Progenitor cell of endocrine pancreas (in vitro differentiated cells): ENCODE measurements around the gene WDR46. TPM values are rescaled to one million over a fixed set of nuclear protein-coding genes. Genes with fewer than 3 reads are reported as not detected.
"Not testable (repeated sequence)": the region's sequence is repeated elsewhere in the genome, so short reads cannot be mapped to it uniquely, and the experiment has no call there.

Source experiments
- DNase-seq: peaks from one replicate; pipeline ENCODE4 v3.0.0; 2021; ENCODE audit warnings: low spot score; ENCODE audit not compliant: unreplicated experiment
- H3K27ac Mint-ChIP-seq: 2 replicates; pipeline ENCODE4 v1.8.0; 2021; ENCODE audit warnings: mild to moderate bottlenecking, moderate library complexity, mixed read lengths
- H3K27me3 Mint-ChIP-seq: 2 replicates; pipeline ENCODE4 v1.8.0; 2021; ENCODE audit warnings: mixed read lengths
- H3K36me3 Mint-ChIP-seq: 2 replicates; pipeline ENCODE4 v1.8.0; 2022; ENCODE audit warnings: mixed read lengths; ENCODE audit not compliant: insufficient read depth
- H3K4me1 Mint-ChIP-seq: 2 replicates; pipeline ENCODE4 v1.8.0; 2021; ENCODE audit warnings: low read depth, mixed read lengths
- H3K4me3 Mint-ChIP-seq: 2 replicates; pipeline ENCODE4 v1.8.0; 2021; ENCODE audit warnings: low read depth, mild to moderate bottlenecking, moderate library complexity, mixed read lengths
- H3K9me3 Mint-ChIP-seq: 2 replicates; pipeline ENCODE4 v1.8.0; 2021; ENCODE audit warnings: low read depth, mixed read lengths
- CTCF ChIP-seq: fragments of 200-600 bp; sonication (generic); IDR thresholded peaks from one replicate; pipeline ENCODE4 v1.5.0; 2021; ENCODE audit warnings: antibody characterized with exemption, mild to moderate bottlenecking; ENCODE audit not compliant: unreplicated experiment
- total RNA-seq: library from RNA; stranded (reverse); gene quantifications from 2 replicates; pipeline ENCODE4 v1.2.1, GENCODE V29; 2021

WDR46 gene
- total RNA-seq, 1 donor from 2014 or later: 47.5 TPM

- TF ChIP-seq CTCF: no peak
- H3K36me3 Mint-ChIP-seq: peaks cover 11% of the 10 kb centered on the region
- no peak for DNase-seq
- no peaks in the 10 kb centered on the region for H3K27me3 Mint-ChIP-seq
- no peaks in the 10 kb centered on the region for H3K9me3 Mint-ChIP-seq
- H3K27ac Mint-ChIP-seq: peak overlapping the region; percentile 95
- H3K4me1 Mint-ChIP-seq: peaks cover 25% of the 10 kb centered on the region
- H3K4me3 Mint-ChIP-seq: peak overlapping the region; percentile 97
Observed at GRCh38 chr6:33289784-33290315, 811 bp upstream of the WDR46 start.

- peaks cover 10% of the 10 kb centered on the region for H3K36me3 Mint-ChIP-seq
- peak overlapping the region; percentile 95 for H3K27ac Mint-ChIP-seq
- H3K27me3 Mint-ChIP-seq: no peaks in the 10 kb centered on the region
- no peak for DNase-seq
- peak overlapping the region; percentile 97 for H3K4me3 Mint-ChIP-seq
- peaks cover 25% of the 10 kb centered on the region for H3K4me1 Mint-ChIP-seq
- no peak for TF ChIP-seq CTCF
- no peaks in the 10 kb centered on the region for H3K9me3 Mint-ChIP-seq
Observed at GRCh38 chr6:33288141-33288920, 708 bp downstream of the WDR46 start.

- Mint-ChIP-seq H3K36me3 (peaks cover 12% of the 10 kb centered on the region), H3K27me3 (no peaks in the 10 kb centered on the region), H3K27ac (no peak overlapping the region), H3K4me1 (peaks cover 25% of the 10 kb centered on the region), H3K4me3 (peak overlapping the region; percentile 97), H3K9me3 (no peaks in the 10 kb centered on the region)
- no peak for DNase-seq
- no peak for TF ChIP-seq CTCF
Observed at GRCh38 chr6:33286946-33287914, 1.8 kb downstream of the WDR46 start.

- not testable (repeated sequence) for DNase-seq, H3K9me3 Mint-ChIP-seq, H3K4me3 Mint-ChIP-seq, H3K27me3 Mint-ChIP-seq, H3K27ac Mint-ChIP-seq
- Mint-ChIP-seq H3K4me1 (peaks cover 18% of the 10 kb centered on the region), H3K36me3 (peaks cover 12% of the 10 kb centered on the region)
Observed at GRCh38 chr6:33285214-33285613, 3.8 kb downstream of the WDR46 start.

GRCh38 chr6:33280539-33280938 lies 8.5 kb downstream of the WDR46 start:
- peaks cover 10% of the 10 kb centered on the region for H3K36me3 Mint-ChIP-seq
- no peak for DNase-seq
- no peaks in the 10 kb centered on the region for H3K27me3 Mint-ChIP-seq
- no peak overlapping the region for H3K27ac Mint-ChIP-seq
- no peaks in the 10 kb centered on the region for H3K9me3 Mint-ChIP-seq
- TF ChIP-seq CTCF: no peak
- no peak overlapping the region for H3K4me3 Mint-ChIP-seq
- H3K4me1 Mint-ChIP-seq: peaks cover 9% of the 10 kb centered on the region
